ENCODE measurements around the gene UCK2. TPM values are rescaled to one million over a fixed set of nuclear protein-coding genes. Genes with fewer than 3 reads are reported as not detected.

UCK2 gene
- total RNA-seq, 1 experiment from 2014 or later, result 77.9 TPM

DNA sequence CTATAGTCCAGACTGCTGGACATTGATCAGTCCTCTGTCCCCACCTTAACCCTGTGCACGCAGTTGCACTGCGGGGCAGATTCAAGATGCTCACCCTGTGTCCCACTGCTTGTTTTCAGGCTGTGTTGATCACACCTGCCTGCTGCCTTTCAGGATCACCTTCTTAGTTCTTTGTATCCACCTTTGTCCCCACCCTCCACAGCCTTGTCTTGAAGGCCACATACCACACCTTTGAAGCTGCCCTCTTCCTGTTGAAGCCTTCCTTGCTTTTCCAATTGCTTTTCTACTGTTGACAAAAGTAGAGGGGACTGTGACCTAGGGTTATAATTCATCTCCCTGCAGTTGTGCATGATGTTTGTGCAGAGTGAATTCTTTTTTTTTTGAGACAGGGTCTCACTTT lies 32.7 kb downstream of the UCK2 start:
- Histone ChIP-seq H3K4me1 (ENCODE audit: insufficient read depth, low read length) (peaks cover 13% of the 10 kb centered on the region; the same call in 1 of the 2 replicates), H3K27ac (ENCODE audit: insufficient read length, low read depth, low read length) (no peak overlapping the region), H3K23ac (ENCODE audit: insufficient read length, low read depth, low read length) (no peak overlapping the region), H3K79me2 (ENCODE audit: insufficient read depth, low read length) (peaks cover 65% of the 10 kb centered on the region; the same call in 1 of the 2 replicates), H2AFZ (ENCODE audit: low read length) (no peak overlapping the region), H3K23me2 (ENCODE audit: insufficient read length, low read depth, low read length, poor library complexity, severe bottlenecking) (no peaks in the 10 kb centered on the region), H3K4me2 (ENCODE audit: insufficient read depth, insufficient read length, low read length) (no peak overlapping the region), H3K9ac (ENCODE audit: extremely low read depth, insufficient read length, low read length) (no peak overlapping the region), H2BK120ac (ENCODE audit: low read depth, low read length, poor library complexity, severe bottlenecking) (no peak overlapping the region), H2BK20ac (ENCODE audit: low read depth, low read length, poor library complexity, severe bottlenecking) (no peak overlapping the region), H2BK15ac (ENCODE audit: low read depth, low read length) (no peak overlapping the region), H3K14ac (ENCODE audit: insufficient read depth, low read length) (no peak overlapping the region; the same call in 1 of the 2 replicates), H3K9me3 (ENCODE audit: control insufficient read depth, low read depth, low read length) (no peaks in the 10 kb centered on the region), H2BK12ac (ENCODE audit: insufficient read length, low read depth, low read length) (no peak overlapping the region), H3K4ac (ENCODE audit: low read depth, low read length) (no peak overlapping the region), H2BK5ac (ENCODE audit: insufficient read length, low read length) (no peak overlapping the region), H3K56ac (ENCODE audit: insufficient read length, low read depth, low read length) (no peak overlapping the region), H4K91ac (ENCODE audit: insufficient read length, low read depth, low read length) (no peak overlapping the region), H4K8ac (replicated peaks; ENCODE audit: insufficient read length, low read depth, low read length) (no peak overlapping the region), H3K27me3 (ENCODE audit: insufficient read depth, low read length) (no peaks in the 10 kb centered on the region), H4K20me1 (ENCODE audit: control insufficient read depth, insufficient read depth, insufficient read length) (peaks cover 2% of the 10 kb centered on the region), H4K5ac (ENCODE audit: insufficient read length, low read depth, low read length) (no peak overlapping the region), H3K79me1 (ENCODE audit: insufficient read depth, low read depth, low read length, poor library complexity, severe bottlenecking) (peaks cover 4% of the 10 kb centered on the region), H3K18ac (ENCODE audit: insufficient read length, low read depth, low read length) (no peak overlapping the region), H3T11ph (ENCODE audit: low read length) (no peak overlapping the region), H2AK5ac (ENCODE audit: insufficient read length, low read length) (no peak overlapping the region)
- Mint-ChIP-seq H3K36me3 (ENCODE audit: insufficient read depth in 1 of 3, low read depth in 3 of 3) (peaks cover 9 to 13% (median 9%) of the 10 kb centered on the region in 3 experiments; a peak in 6 of 7 replicates), H3K27me3 (ENCODE audit: low read depth) (no peaks in the 10 kb centered on the region), H3K27ac (peak overlapping the region in 1 of 3 experiments; percentile 37; a peak in 1 of 7 replicates), H3K9me3 (0 out of 5 replicates have a peak, but pooled peaks cover 0 to 5% of the 10 kb centered on the region in 2 experiments), H3K4me1 (peaks cover 64 to 68% of the 10 kb centered on the region in 2 experiments), H3K4me3 (no peak overlapping the region)
- TF ChIP-seq, protein P1, sequence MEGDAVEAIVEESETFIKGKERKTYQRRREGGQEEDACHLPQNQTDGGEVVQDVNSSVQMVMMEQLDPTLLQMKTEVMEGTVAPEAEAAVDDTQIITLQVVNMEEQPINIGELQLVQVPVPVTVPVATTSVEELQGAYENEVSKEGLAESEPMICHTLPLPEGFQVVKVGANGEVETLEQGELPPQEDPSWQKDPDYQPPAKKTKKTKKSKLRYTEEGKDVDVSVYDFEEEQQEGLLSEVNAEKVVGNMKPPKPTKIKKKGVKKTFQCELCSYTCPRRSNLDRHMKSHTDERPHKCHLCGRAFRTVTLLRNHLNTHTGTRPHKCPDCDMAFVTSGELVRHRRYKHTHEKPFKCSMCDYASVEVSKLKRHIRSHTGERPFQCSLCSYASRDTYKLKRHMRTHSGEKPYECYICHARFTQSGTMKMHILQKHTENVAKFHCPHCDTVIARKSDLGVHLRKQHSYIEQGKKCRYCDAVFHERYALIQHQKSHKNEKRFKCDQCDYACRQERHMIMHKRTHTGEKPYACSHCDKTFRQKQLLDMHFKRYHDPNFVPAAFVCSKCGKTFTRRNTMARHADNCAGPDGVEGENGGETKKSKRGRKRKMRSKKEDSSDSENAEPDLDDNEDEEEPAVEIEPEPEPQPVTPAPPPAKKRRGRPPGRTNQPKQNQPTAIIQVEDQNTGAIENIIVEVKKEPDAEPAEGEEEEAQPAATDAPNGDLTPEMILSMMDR (conservative IDR thresholded peaks at IDR 0.05), result no peak
- no CpG with 5 or more reads among the region's 2 CpGs for WGBS (ENCODE audit: extremely low coverage, insufficient read length, low lambda C conversion rate)
- DNase-seq, result no peak
